HUDEP-2 (cell line): ENCODE data around the gene TENM3.

Experiments used
- DNase-seq, 76 experiments: peaks; one replicate each; lab custom pipeline; 2025; ENCODE audit not compliant: unreplicated experiment in 76 of 76; lab: John Stamatoyannopoulos, UW

The TENM3 gene

GRCh38 chr4:182704948-182705347 lies 461.7 kb downstream of the TENM3 start:
- DNase-seq: no peak

DNA sequence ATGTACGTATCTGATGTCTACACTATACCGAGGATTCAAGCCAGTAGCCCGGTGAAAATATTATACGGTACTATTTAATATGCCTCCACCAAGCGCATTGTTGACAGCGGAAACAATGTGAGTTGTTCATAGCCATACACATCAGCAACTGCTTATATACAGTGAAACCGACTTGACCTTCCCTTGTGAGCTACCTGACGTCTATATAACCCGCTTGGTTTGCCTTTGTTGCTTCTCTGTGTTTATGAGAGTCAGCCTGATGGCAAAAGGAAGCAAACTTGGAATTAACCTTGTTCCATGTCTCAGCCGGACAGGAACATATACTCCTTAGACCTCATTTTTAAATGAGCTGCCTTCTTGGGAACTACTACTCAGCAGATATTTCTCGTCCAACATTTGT lies 462.2 kb downstream of the TENM3 start:
- DNase-seq: no peak

DNA sequence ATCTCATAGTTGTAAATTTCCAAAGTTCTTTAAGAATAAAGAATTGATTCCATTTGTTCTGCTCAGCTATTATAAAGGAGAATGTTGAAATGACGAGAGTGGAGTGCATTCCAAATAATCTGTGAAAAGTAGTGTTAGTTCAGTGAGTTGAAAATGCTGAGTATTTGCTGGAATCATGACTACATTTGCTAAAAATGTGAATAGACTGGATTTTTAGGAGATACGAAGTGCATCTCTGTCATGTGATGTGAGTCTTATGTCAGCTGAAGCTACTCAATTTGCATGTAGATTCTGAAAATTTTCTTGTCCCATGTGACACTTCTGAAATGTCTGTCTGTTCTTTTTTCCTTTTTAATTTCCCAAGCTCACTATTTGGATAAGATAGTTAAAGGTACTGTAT lies 468.0 kb downstream of the TENM3 start:
- no peak for DNase-seq

GRCh38 chr4:182715548-182715947 lies 472.3 kb downstream of the TENM3 start:
- no peak for DNase-seq

- no peak for DNase-seq
Observed at GRCh38 chr4:182716192-182716591, 473.0 kb downstream of the TENM3 start.

- DNase-seq: no peak
Observed at GRCh38 chr4:182717788-182718583, 474.8 kb downstream of the TENM3 start.

GRCh38 chr4:182724414-182724813 lies 481.2 kb downstream of the TENM3 start:
- DNase-seq: no peak

GRCh38 chr4:182729516-182729915 lies 486.3 kb downstream of the TENM3 start:
- DNase-seq: no peak

GRCh38 chr4:182730791-182731190 lies 487.6 kb downstream of the TENM3 start:
- DNase-seq: no peak

DNA sequence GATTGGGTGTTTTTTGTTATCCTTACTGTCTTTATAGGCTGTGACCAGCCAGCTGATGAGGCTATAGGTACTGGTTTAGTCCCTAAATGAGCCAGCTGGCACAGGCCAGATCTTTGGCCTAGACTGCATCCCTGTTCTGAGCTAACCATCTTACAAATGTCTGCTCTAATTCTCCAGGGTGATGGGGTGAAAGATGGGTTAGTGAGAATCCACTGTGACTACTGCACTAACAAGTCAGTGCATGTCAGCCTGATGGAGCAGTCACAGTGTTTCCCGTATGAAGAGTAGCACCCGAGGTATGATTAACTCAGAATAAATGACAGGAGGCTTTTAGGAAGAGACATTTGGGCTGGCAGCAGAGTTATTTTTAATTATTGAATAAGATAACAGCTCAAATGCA lies 493.0 kb downstream of the TENM3 start:
- no peak for DNase-seq

- DNase-seq: no peak
Observed at GRCh38 chr4:182738283-182739047, 495.3 kb downstream of the TENM3 start.

DNA sequence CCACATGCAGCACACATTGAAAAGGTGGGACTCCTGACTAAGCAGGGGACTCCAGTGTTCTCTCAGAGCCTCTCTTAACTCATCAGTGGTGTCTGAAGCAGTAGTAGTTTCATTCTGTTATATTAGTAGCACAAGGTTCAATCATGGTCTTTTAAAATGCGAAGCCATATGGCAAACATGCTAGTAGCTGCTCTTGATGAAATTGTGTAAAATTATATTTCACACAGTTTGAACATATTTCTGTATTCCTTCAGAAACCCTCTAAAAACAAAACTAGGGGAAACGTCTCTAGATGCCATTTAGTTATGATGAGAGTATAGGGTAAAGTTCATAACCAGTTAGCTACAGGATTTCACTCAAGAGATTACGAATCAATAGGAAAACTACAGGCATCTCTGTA lies 497.1 kb downstream of the TENM3 start:
- no peak for DNase-seq

GRCh38 chr4:182741054-182741453 lies 497.9 kb downstream of the TENM3 start:
- DNase-seq: no peak

- no peak for DNase-seq
Observed at GRCh38 chr4:182741914-182742313, 498.7 kb downstream of the TENM3 start.

GRCh38 chr4:182743815-182744214 lies 500.6 kb downstream of the TENM3 start:
- DNase-seq: no peak

- DNase-seq: peak in 67 of 76 experiments; percentile 1 to 82 (median 36)
Observed at GRCh38 chr4:182745237-182745636, 502.0 kb downstream of the TENM3 start.

DNA sequence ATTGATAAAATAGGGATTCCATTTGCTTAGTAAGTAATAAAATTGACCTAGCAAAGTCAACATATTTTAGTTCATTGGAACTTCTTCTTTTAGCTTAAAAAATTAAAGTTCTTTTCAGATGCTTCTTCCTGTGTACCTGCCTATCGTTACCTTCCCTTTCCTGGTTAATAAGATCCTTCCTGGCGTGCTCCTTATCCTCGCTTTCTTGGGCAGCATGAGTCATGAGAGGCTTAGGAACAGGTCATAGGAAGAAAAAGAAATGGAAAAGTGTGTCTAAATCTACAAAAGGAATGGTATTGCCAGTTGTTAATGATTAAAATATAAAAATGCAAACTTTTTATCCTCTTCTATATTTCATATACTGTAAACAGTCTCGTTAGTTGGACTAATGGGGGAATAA lies 503.7 kb downstream of the TENM3 start:
- no peak for DNase-seq

DNA sequence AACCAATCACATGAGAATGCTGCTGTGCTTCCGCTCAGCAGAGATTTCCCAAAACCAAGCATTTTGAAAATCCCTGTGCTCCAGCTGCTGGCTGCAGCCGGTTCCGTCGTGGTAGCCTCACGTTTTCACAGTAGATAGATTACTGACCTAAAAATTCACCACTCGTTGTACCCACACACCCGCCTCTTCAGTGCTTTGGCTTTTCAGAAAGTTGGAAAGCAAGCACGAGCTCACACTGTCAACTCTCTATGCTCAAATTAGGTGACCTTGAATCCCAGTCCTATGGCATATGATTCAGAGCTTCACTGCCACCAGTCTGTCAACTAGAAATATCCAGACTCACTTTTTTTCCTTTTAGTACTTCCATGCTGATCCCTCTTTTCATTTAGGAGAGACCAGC lies 505.1 kb downstream of the TENM3 start:
- no peak for DNase-seq

DNA sequence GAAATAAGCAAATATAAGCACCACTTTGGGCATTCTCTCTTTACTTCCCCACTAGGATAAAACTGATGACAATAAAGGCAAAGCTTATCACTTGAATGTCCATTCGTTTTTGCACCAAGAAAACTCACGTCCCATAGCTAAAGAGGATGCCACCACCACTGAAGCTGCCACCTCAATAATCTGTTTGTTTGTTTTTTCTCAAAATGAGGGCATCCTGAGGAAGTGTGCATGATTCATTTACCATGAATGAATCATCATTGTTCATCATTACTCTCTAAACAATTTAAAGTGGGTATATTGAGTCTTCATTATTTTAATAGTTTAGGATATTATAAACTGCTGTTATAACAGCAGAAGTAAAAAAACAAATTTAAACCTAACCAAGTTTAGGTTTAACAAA lies 505.7 kb downstream of the TENM3 start:
- no peak for DNase-seq

DNA sequence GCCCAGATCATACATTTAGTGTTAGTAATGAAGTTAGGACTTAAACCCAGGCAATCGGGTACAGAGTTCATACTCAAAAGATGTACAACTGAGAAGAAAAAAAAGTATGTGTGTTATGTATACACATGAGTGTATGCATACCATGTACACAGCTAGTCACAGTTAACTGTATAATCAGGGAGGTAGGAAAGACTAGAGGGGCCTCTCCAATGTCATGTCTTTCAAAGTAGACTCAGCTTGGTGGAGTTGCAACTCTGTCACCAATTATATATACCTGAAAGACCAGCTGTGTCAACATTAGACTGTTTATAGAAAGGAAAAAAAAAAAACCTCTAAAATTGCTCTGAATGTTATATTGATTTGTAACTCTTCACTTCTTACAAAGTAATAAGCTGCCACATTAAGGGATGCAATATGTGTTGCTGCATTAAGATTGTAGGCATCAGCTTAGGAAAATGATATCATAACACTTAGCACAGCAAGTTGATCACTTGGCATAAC lies 506.5 kb downstream of the TENM3 start:
- DNase-seq: no peak

DNA sequence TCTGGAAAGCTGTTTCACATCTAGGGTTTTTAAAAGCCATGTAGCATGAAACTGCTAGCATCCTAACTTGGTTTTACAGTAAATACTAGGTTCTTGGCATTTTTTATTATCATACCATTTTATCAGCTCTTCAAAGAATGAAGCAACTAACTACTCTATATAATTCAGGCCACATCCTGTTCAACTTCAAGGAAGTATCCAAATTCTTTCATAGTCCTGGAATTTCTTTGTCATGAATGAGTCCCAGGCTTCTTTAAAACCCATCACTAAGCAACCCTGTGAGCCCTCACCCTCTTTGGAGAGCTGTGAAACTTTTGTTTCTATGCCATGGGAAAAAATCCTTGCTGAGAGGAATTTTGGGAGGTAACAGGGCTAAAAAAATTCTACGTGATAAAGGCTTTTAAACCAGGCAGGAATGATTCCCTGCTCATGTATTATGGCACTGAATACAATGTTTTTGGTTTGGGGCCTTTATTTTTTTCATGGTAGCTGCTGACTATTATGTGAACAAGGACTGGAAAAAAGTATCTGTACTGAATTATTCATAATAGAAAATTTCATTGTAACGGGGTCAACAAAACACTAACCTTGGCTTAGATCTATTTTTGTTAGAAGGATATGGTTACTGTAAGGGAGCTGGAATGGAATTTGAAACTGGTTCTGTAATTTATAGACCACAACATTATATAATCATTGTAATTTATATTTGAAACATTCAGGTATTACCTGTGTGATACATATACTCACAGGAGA lies 509.1 kb downstream of the TENM3 start:
- no peak for DNase-seq
